Measurements from ENCODE around the gene DBNDD1.

- TF ChIP-seq, protein P1, sequence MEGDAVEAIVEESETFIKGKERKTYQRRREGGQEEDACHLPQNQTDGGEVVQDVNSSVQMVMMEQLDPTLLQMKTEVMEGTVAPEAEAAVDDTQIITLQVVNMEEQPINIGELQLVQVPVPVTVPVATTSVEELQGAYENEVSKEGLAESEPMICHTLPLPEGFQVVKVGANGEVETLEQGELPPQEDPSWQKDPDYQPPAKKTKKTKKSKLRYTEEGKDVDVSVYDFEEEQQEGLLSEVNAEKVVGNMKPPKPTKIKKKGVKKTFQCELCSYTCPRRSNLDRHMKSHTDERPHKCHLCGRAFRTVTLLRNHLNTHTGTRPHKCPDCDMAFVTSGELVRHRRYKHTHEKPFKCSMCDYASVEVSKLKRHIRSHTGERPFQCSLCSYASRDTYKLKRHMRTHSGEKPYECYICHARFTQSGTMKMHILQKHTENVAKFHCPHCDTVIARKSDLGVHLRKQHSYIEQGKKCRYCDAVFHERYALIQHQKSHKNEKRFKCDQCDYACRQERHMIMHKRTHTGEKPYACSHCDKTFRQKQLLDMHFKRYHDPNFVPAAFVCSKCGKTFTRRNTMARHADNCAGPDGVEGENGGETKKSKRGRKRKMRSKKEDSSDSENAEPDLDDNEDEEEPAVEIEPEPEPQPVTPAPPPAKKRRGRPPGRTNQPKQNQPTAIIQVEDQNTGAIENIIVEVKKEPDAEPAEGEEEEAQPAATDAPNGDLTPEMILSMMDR (IDR thresholded peaks at IDR 0.05) = no peak
- no peak for TF ChIP-seq ZFX (IDR thresholded peaks at IDR 0.05; ENCODE audit: borderline replicate concordance)
These were observed 56.3 kb downstream of the DBNDD1 start for GRCh38 chr16:89962754-89963498.

All from 22Rv1 (cell line).